Colonic mucosa (tissue), 4 donors: ENCODE data around the gene GPR63. TPM values are rescaled to one million over a fixed set of nuclear protein-coding genes. Genes with fewer than 3 reads are reported as not detected.
"Not testable (repeated sequence)": the region's sequence is repeated elsewhere in the genome, so short reads cannot be mapped to it uniquely, and the experiment has no call there.

Source experiments
- DNase-seq: peaks from one replicate; pipeline ENCODE4 v3.0.0-alpha.2; 2020
- H3K27ac ChIP-seq: fragments of 200-600 bp; one replicate; pipeline ENCODE4 v1.8.0; 2021
- H3K27me3 ChIP-seq: fragments of 200-600 bp; one replicate; pipeline ENCODE4 v1.8.0; 2021
- H3K36me3 ChIP-seq: fragments of 200-600 bp; one replicate; pipeline ENCODE4 v1.8.0; 2021
- H3K4me1 ChIP-seq: fragments of 200-600 bp; one replicate; pipeline ENCODE4 v1.8.0; 2021; ENCODE audit warnings: mild to moderate bottlenecking
- H3K4me3 ChIP-seq: fragments of 200-600 bp; one replicate; pipeline ENCODE4 v1.8.0; 2021
- H3K9ac ChIP-seq, 2 donors: one replicate each; pipeline ENCODE4 v1.7.0; 2013; ENCODE audit warnings: control low read depth in 2 of 2, low read depth in 2 of 2, low read length in 2 of 2
- H3K9me3 ChIP-seq: fragments of 200-600 bp; one replicate; pipeline ENCODE4 v1.8.0; 2021
- intact Hi-C: fragments of 100-400 bp; cut with DNase I; formaldehyde crosslinking; loops from one replicate; pipeline ENCODE4 v1.14.1; 2022
- total RNA-seq, 2 donors: library from RNA; stranded (reverse); fragmentation: NEBNext Ultra II Directional in 1 of 2; extraction: Animal tissue kit (Norgen Biotek cat#: 25700) in 1 of 2; gene quantifications; one replicate each; pipeline ENCODE4 v1.2.1, GENCODE V29; 2021
- TF ChIP-seq, protein P1 (sequence below): fragments of 200-600 bp; IDR thresholded peaks from one replicate; pipeline ENCODE4 v1.8.0; 2022; ENCODE audit warnings: antibody characterized with exemption, mild to moderate bottlenecking
- donor health status: healthy.
- donor health status: DM: no; HTN: no; CAD: no.
- donor health status: DM: no; HTN: no; CAD: no.

The GPR63 gene, protein sequence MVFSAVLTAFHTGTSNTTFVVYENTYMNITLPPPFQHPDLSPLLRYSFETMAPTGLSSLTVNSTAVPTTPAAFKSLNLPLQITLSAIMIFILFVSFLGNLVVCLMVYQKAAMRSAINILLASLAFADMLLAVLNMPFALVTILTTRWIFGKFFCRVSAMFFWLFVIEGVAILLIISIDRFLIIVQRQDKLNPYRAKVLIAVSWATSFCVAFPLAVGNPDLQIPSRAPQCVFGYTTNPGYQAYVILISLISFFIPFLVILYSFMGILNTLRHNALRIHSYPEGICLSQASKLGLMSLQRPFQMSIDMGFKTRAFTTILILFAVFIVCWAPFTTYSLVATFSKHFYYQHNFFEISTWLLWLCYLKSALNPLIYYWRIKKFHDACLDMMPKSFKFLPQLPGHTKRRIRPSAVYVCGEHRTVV
- 1 to 10 TPM in 1 of 2 donors, under 1 TPM in 1; 0.96 to 1.9 TPM for total RNA-seq

DNA sequence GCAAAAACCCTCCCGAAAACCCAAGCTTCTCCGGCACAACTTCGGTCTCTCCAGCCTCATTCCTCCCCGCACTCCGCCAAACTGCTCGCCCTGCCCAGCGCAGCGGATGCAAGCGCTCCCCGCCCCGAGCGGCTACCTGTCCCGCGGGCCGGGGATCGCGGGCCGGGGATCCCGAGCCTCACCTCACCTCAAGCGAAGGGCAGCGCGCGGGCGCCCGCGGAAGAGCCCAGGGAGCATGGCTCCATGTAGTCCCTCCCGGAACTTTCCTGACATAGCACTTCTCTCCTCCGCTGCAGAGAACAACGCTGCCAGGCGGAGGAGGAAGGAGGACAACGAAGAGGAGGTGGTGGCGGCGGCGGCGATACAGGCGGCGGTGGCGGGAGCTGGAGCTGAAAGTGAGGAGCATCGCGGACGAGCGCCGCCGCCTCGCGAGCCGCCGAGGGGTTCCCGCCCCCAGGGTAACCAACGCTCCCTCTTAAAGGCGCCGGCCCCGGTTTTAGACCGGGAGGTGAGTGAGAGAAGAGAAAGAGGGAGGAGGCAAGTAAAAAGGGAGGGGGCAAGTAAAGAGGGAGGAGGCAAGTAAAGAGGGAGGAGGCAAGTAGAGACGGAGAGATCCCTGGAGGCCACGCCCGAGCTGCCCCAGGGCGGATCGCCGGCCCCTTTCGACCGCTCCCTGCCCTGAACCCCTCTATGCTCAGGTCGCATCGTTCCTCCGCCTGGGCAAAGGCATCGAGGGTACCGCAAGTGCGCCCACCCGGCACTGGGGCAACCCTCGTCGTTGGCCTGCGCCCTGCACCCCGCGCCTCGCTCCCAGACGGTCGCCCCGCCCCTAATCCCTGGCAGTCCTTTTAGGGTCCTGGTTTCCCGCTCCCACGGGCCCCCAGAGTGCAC, at the start of gene GPR63:
TSS of gene GPR63 (minus strand) at position 397 of the 891 bp plus-strand sequence. CDS start 37,746 bp downstream, outside the sequence.
- H3K9ac ChIP-seq: peak within 1 kb of the TSS; percentile 64 to 70
- H3K9me3 ChIP-seq: no peaks in the 10 kb centered on the region
- peak within 1 kb of the TSS; percentile 81 for H3K4me3 ChIP-seq
- no peaks in the 10 kb centered on the region for H3K36me3 ChIP-seq
- peak within 1 kb of the TSS; percentile 48 for H3K27ac ChIP-seq
- TF ChIP-seq, protein P1, sequence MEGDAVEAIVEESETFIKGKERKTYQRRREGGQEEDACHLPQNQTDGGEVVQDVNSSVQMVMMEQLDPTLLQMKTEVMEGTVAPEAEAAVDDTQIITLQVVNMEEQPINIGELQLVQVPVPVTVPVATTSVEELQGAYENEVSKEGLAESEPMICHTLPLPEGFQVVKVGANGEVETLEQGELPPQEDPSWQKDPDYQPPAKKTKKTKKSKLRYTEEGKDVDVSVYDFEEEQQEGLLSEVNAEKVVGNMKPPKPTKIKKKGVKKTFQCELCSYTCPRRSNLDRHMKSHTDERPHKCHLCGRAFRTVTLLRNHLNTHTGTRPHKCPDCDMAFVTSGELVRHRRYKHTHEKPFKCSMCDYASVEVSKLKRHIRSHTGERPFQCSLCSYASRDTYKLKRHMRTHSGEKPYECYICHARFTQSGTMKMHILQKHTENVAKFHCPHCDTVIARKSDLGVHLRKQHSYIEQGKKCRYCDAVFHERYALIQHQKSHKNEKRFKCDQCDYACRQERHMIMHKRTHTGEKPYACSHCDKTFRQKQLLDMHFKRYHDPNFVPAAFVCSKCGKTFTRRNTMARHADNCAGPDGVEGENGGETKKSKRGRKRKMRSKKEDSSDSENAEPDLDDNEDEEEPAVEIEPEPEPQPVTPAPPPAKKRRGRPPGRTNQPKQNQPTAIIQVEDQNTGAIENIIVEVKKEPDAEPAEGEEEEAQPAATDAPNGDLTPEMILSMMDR: no peak
- no peaks in the 10 kb centered on the region for H3K27me3 ChIP-seq
- DNase-seq: peak; percentile 85
- intact Hi-C loops: no loop called here
- H3K4me1 ChIP-seq: no peaks in the 10 kb centered on the region

GRCh38 chr6:96886519-96886918, 49.2 kb upstream of the GPR63 start:
- Histone ChIP-seq H3K9me3 (no peaks in the 10 kb centered on the region), H3K4me3 (no peak overlapping the region), H3K4me1 (no peaks in the 10 kb centered on the region), H3K9ac (no peak overlapping the region), H3K27me3 (no peaks in the 10 kb centered on the region), H3K27ac (no peak overlapping the region), H3K36me3 (no peaks in the 10 kb centered on the region)
- intact Hi-C loops: no loop called here
- TF ChIP-seq, protein P1: no peak
- DNase-seq: no peak

DNA sequence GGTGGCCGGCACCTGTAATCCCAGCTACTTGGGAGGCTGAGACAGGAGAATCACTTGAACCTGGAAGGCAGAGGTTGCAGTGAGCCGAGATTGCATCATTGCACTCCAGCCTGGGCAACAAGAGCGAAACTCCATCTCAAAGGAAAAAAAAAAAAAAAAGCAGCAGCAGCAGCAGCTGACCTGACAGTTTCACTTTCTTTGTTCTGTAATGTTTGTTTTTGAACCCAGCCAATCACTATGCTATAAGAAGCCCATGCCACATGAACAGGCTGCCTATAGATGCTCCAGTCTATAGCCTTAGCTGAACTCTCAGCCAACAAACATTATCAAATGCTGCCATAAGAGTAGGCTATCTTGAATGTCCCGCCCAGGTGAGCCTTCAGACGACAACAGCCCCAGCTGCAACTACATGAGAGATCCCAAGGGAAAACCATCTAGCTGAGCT, 47.9 kb upstream of the GPR63 start:
- H3K9ac ChIP-seq, H3K9me3 ChIP-seq, DNase-seq, H3K27ac ChIP-seq, intact Hi-C loops, H3K4me1 ChIP-seq, H3K36me3 ChIP-seq, H3K27me3 ChIP-seq, H3K4me3 ChIP-seq: not testable (repeated sequence)

- no peaks in the 10 kb centered on the region for H3K4me1 ChIP-seq
- no peak overlapping the region for H3K4me3 ChIP-seq
- H3K9ac ChIP-seq: no peak overlapping the region
- DNase-seq: no peak
- no peaks in the 10 kb centered on the region for H3K9me3 ChIP-seq
- intact Hi-C loops: no loop called here
- H3K27me3 ChIP-seq: no peaks in the 10 kb centered on the region
- H3K27ac ChIP-seq: peak overlapping the region; percentile 57
- H3K36me3 ChIP-seq: no peaks in the 10 kb centered on the region
- TF ChIP-seq, protein P1: no peak
Measured at GRCh38 chr6:96878143-96878542, 40.9 kb upstream of the GPR63 start.

DNA sequence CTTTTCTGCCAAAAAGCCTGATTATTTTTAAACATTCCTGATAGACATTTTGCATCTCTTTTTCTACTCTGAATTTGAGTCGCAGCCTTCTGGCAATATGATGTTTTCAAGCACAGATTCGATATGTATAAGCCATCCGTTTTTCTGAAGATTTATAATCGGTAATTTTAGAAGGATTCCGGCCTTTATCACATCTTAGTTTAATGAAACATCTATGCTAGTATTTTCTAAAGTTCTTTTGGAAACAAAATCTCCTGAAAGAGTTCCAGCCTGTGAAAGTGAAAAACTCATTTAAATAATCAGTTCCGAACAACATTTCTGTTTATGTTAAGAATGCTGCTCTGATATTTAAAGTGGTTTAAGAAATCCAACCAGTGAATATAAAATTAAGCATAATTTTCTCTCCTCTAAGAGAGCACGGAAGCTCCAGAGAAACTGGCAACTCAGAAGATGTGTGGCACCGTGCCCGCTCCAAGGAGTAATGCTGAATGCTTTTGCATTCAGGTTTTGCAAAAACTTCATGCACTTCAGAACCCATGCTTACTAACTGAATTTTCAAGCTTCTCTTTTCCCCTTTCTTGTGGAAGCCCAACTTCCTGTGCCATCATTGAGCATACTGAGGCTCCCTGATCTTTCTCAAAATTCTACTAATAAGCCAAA, 39.7 kb upstream of the GPR63 start:
- Histone ChIP-seq H3K27ac (peak overlapping the region; percentile 57), H3K9me3 (no peaks in the 10 kb centered on the region), H3K4me1 (no peaks in the 10 kb centered on the region), H3K4me3 (no peak overlapping the region), H3K36me3 (no peaks in the 10 kb centered on the region), H3K9ac (no peak overlapping the region), H3K27me3 (no peaks in the 10 kb centered on the region)
- TF ChIP-seq, protein P1: no peak
- DNase-seq: no peak
- intact Hi-C loops: no loop called here
